ENCODE results near the gene MAP1B. TPM values are rescaled to one million over a fixed set of nuclear protein-coding genes. Genes with fewer than 3 reads are reported as not detected.

Gene MAP1B
- total and polyA plus RNA-seq, 2 of the 4 experiments (the other 2 are of a cell fraction), result 41.1 to 183 TPM

DNA sequence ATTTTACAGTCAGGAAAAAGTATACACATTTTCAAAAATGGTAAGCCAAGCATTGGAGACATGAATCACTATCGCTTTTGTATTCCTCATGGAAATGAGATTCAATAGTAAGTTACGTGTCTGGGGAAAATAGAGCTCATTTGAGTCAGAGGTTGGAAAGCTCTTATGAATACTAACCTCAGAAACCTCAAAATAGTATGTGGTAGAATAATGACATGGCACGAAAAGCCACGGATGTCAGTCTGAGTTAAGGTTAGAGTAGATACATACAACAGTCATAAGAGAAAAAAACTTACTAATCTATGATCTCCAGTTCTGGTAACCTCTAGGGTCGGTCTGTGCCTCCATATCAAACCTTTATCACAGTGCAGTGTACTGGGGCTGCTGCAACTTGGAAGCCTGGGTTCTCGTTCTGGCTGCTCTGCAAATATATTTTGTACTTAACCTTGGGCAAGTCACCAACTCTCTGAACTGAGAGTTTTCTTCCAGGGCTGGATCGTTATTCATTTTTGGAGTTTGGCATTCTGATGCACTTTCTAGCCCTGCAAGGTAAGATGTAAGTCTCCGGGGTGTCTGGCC is 31.8 kb downstream of the MAP1B start (continued):
- TF ChIP-seq, protein P1, sequence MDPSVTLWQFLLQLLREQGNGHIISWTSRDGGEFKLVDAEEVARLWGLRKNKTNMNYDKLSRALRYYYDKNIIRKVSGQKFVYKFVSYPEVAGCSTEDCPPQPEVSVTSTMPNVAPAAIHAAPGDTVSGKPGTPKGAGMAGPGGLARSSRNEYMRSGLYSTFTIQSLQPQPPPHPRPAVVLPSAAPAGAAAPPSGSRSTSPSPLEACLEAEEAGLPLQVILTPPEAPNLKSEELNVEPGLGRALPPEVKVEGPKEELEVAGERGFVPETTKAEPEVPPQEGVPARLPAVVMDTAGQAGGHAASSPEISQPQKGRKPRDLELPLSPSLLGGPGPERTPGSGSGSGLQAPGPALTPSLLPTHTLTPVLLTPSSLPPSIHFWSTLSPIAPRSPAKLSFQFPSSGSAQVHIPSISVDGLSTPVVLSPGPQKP (IDR thresholded peaks at IDR 0.05; ENCODE audit: borderline replicate concordance, low read depth, low read length), result no peak

- H3K4me2 ChIP-seq (ENCODE audit: low read depth, low read length), result no peak overlapping the region
- H2AK9ac ChIP-seq (replicated peaks; ENCODE audit: low read depth, low read length, poor library complexity), result peak overlapping the region; percentile 56
- no peak overlapping the region for H3K4me3 ChIP-seq (ENCODE audit: insufficient read depth, low read depth, low read length)
- H3K23ac ChIP-seq (ENCODE audit: low read depth, low read length), result peak overlapping the region; percentile 97
- peaks cover 19% of the 10 kb centered on the region for H3K4me1 ChIP-seq (ENCODE audit: control insufficient read depth, insufficient read depth, low read length)
- no peak for TF ChIP-seq USF2 (IDR thresholded peaks at IDR 0.05; ENCODE audit: low read depth, low read length)
- H2BK5ac ChIP-seq (ENCODE audit: low read depth, low read length, poor library complexity, severe bottlenecking), result peak overlapping the region; percentile 97
- DNase-seq, result no peak
- H3K4ac ChIP-seq (ENCODE audit: low read depth, low read length), result peak overlapping the region; percentile 100
- no peak overlapping the region for H2AFZ ChIP-seq (replicated peaks; ENCODE audit: low read length, poor library complexity)
- CTCF ChIA-PET, result no interaction called here
- peak overlapping the region; percentile 97 for H2AK5ac ChIP-seq (ENCODE audit: low read depth, low read length)
- peaks cover 26% of the 10 kb centered on the region for H3K9me1 ChIP-seq (ENCODE audit: insufficient read depth, low read length)
- peak overlapping the region; percentile 97 for H4K5ac ChIP-seq (ENCODE audit: low read depth, low read length)
- POLR2A ChIA-PET (ENCODE audit: unreplicated experiment), result no interaction called here
- H3K27ac ChIP-seq (ENCODE audit: insufficient read depth, low read length), result peak overlapping the region; percentile 97
- dilution Hi-C loops (cut with HindIII; ENCODE audit: low sequenced_read_pairs, unreplicated experiment) (no loop called here), in situ Hi-C loops (cut with MboI; ENCODE audit: low sequenced_read_pairs) (no loop called here), intact Hi-C loops (cut with micrococcal nuclease) (loop anchor here (2.0 kb wide), 1 partner anchor 168 kb away; no protein-coding TSS in a partner anchor)
- H3K18ac ChIP-seq (ENCODE audit: low read depth, low read length), result peak overlapping the region; percentile 90
- peaks cover 4% of the 10 kb centered on the region for H3K36me3 ChIP-seq (ENCODE audit: control insufficient read depth, insufficient read depth, low read length)
- peak overlapping the region; percentile 65; the same call in 2 of the 3 replicates for H2BK15ac ChIP-seq (ENCODE audit: low read depth, low read length)
- peak overlapping the region; percentile 98 for H3K14ac ChIP-seq (replicated peaks; ENCODE audit: low read depth, low read length)
- no peaks in the 10 kb centered on the region for H3K9me3 ChIP-seq (ENCODE audit: control insufficient read depth, insufficient read depth, low read length)
- no peaks in the 10 kb centered on the region for H4K20me1 ChIP-seq (ENCODE audit: insufficient read depth, low read length)
- peaks cover 32 to 73% of the 10 kb centered on the region in 2 experiments for H3K79me1 ChIP-seq (ENCODE audit: low read depth in 1 of 2, low read length in 2 of 2)
- H3K56ac ChIP-seq (ENCODE audit: extremely low read depth, insufficient read depth, low read length), result peak overlapping the region; percentile 74; the same call in 1 of the 2 replicates
- H4K91ac ChIP-seq (ENCODE audit: insufficient read depth, low read depth, low read length), result peak overlapping the region; percentile 95
- H2BK120ac ChIP-seq (ENCODE audit: low read depth, low read length), result peak overlapping the region; percentile 99
- 67% methylated on average over 2 of the region's 7 CpGs; no CpG with 5 or more reads in 1 of the 2 experiments for WGBS, 2 experiments (ENCODE audit: extremely low coverage in 2 of 2, insufficient read length in 1 of 2)
- H2BK20ac ChIP-seq (ENCODE audit: low read depth, low read length), result peak overlapping the region; percentile 98
- no peak for ATAC-seq (ENCODE audit: low read depth)
- no peaks in the 10 kb centered on the region for H3K27me3 ChIP-seq (ENCODE audit: control insufficient read depth, insufficient read depth, low read length)
- H3K9ac ChIP-seq (ENCODE audit: low read depth, low read length), result peak overlapping the region; percentile 48; the same call in 1 of the 2 replicates
- peak overlapping the region; percentile 82 to 93 for H4K8ac ChIP-seq (ENCODE audit: low read depth in 2 of 2, low read length in 2 of 2)
- BruUV-seq (replicated peaks), result no TSS peak
Observed at GRCh38 chr5:72140711-72141110, 33.4 kb downstream of the MAP1B start.
